Natural killer cell treated with Interleukin-12 subunit alpha and Interleukin-12 subunit beta and Interleukin-15 and Interleukin-18, amount 100 ng/mL, for 72 hours (primary cell): ENCODE results near the gene IDNK. TPM values are rescaled to one million over a fixed set of nuclear protein-coding genes. Genes with fewer than 3 reads are reported as not detected.
"Not testable (repeated sequence)": the region's sequence is repeated elsewhere in the genome, so short reads cannot be mapped to it uniquely, and the experiment has no call there.

Experiments used
- ATAC-seq, 2 donors: fragments of 150-1000 bp; cut with Tn5 transposase in 1 of 2; sonication (Bioruptor Pico), chemical (Tn5 transposase) in 1 of 2; 2 replicates each; pipeline ENCODE4 v1.10.0; 2021
- DNase-seq: peaks from one replicate; pipeline ENCODE4 v3.0.0; 2022; ENCODE audit warnings: low spot score
- H3K27ac Mint-ChIP-seq, 2 donors: 1 replicate in 1 of 2; 2 replicates in 1 of 2; pipeline ENCODE4 v1.8.0; 2022; ENCODE audit warnings: mixed read lengths in 2 of 2, mild to moderate bottlenecking in 1 of 2, moderate library complexity in 1 of 2
- H3K27me3 Mint-ChIP-seq, 2 donors: 1 replicate in 1 of 2; 2 replicates in 1 of 2; pipeline ENCODE4 v1.8.0; 2022; ENCODE audit warnings: mixed read lengths in 2 of 2
- H3K36me3 Mint-ChIP-seq: one replicate; pipeline ENCODE4 v1.8.0; 2022; ENCODE audit warnings: mixed read lengths
- H3K4me1 Mint-ChIP-seq, 2 donors: 1 replicate in 1 of 2; 2 replicates in 1 of 2; pipeline ENCODE4 v1.8.0; 2022; ENCODE audit warnings: low read depth in 2 of 2, mixed read lengths in 2 of 2, mild to moderate bottlenecking in 1 of 2
- H3K4me3 Mint-ChIP-seq: one replicate; pipeline ENCODE4 v1.8.0; 2022; ENCODE audit warnings: mixed read lengths
- H3K9me3 Mint-ChIP-seq: 2 replicates; pipeline ENCODE4 v1.8.0; 2022; ENCODE audit warnings: mixed read lengths
- total RNA-seq, 2 donors: library from RNA; stranded (reverse); gene quantifications; one replicate each; pipeline ENCODE4 v1.2.3, GENCODE V29; 2022

IDNK gene
- 1 to 10 TPM; 5.1 to 6.0 TPM for total RNA-seq

GRCh38 chr9:83622939-83623678 is at the start of gene IDNK:
Gene IDNK (plus strand): TSS chr9:83623143. CDS start chr9:83623172, 29 bp downstream.
- no peaks in the 10 kb centered on the region for H3K9me3 Mint-ChIP-seq
- H3K36me3 Mint-ChIP-seq, result no peaks in the 10 kb centered on the region
- H3K4me3 Mint-ChIP-seq, result peak within 1 kb of the TSS; percentile 94
- peaks cover 0 to 6% of the 10 kb centered on the region in 2 donors for H3K27me3 Mint-ChIP-seq
- H3K4me1 Mint-ChIP-seq, result peaks cover 24 to 27% of the 10 kb centered on the region in 2 donors
- DNase-seq (peak; percentile 77), ATAC-seq (peak; percentile 92 to 94)
- peak within 1 kb of the TSS; percentile 95 to 96 for H3K27ac Mint-ChIP-seq

- Mint-ChIP-seq H3K27ac (no peak overlapping the region), H3K4me1 (no peaks in the 10 kb centered on the region), H3K36me3 (peaks cover 24% of the 10 kb centered on the region), H3K4me3 (no peak overlapping the region), H3K27me3 (peaks cover 0 to 8% of the 10 kb centered on the region in 2 donors), H3K9me3 (peaks cover 7% of the 10 kb centered on the region)
- DNase-seq, result no peak
- ATAC-seq, result no peak
These were observed 48.5 kb upstream of the IDNK start for GRCh38 chr9:83574482-83574881.

GRCh38 chr9:83582029-83582428 is 40.9 kb upstream of the IDNK start:
- no peak overlapping the region for H3K4me3 Mint-ChIP-seq
- peaks cover 7% of the 10 kb centered on the region for H3K9me3 Mint-ChIP-seq
- H3K4me1 Mint-ChIP-seq, result no peaks in the 10 kb centered on the region
- DNase-seq, result no peak
- H3K27ac Mint-ChIP-seq, result no peak overlapping the region
- ATAC-seq, result no peak
- peaks cover 2 to 8% of the 10 kb centered on the region in 2 donors for H3K27me3 Mint-ChIP-seq
- H3K36me3 Mint-ChIP-seq, result peaks cover 24% of the 10 kb centered on the region

- ATAC-seq (no peak), DNase-seq (no peak)
- H3K36me3 Mint-ChIP-seq, result peaks cover 12% of the 10 kb centered on the region
- H3K27ac Mint-ChIP-seq, result no peak overlapping the region
- peaks cover 0 to 2% of the 10 kb centered on the region in 2 donors for H3K27me3 Mint-ChIP-seq
- no peak overlapping the region for H3K4me3 Mint-ChIP-seq
- H3K9me3 Mint-ChIP-seq, result peaks cover 3% of the 10 kb centered on the region
- no peaks in the 10 kb centered on the region for H3K4me1 Mint-ChIP-seq
These were observed 39.6 kb upstream of the IDNK start for GRCh38 chr9:83583151-83584014.

GRCh38 chr9:83584995-83585394 is 37.9 kb upstream of the IDNK start:
- H3K4me1 Mint-ChIP-seq, result no peaks in the 10 kb centered on the region
- no peak for ATAC-seq
- H3K9me3 Mint-ChIP-seq, result no peaks in the 10 kb centered on the region
- no peak for DNase-seq
- H3K36me3 Mint-ChIP-seq, result no peaks in the 10 kb centered on the region
- H3K27ac Mint-ChIP-seq, result no peak overlapping the region
- H3K27me3 Mint-ChIP-seq, result peaks cover 0 to 2% of the 10 kb centered on the region in 2 donors
- H3K4me3 Mint-ChIP-seq, result no peak overlapping the region

- Mint-ChIP-seq H3K9me3 (no peaks in the 10 kb centered on the region), H3K4me3 (no peak overlapping the region), H3K36me3 (no peaks in the 10 kb centered on the region), H3K27ac (no peak overlapping the region), H3K27me3 (peaks cover 0 to 2% of the 10 kb centered on the region in 2 donors), H3K4me1 (no peaks in the 10 kb centered on the region)
- DNase-seq (no peak), ATAC-seq (no peak)
These were observed 34.7 kb upstream of the IDNK start for GRCh38 chr9:83588256-83588655.

- no peak for DNase-seq
- no peaks in the 10 kb centered on the region for H3K4me1 Mint-ChIP-seq
- no peak overlapping the region for H3K4me3 Mint-ChIP-seq
- no peak overlapping the region for H3K27ac Mint-ChIP-seq
- no peaks in the 10 kb centered on the region for H3K27me3 Mint-ChIP-seq
- no peaks in the 10 kb centered on the region for H3K36me3 Mint-ChIP-seq
- ATAC-seq, result no peak
- H3K9me3 Mint-ChIP-seq, result no peaks in the 10 kb centered on the region
These were observed 25.9 kb upstream of the IDNK start for GRCh38 chr9:83596899-83597504.

GRCh38 chr9:83598487-83598886 is 24.5 kb upstream of the IDNK start:
- ATAC-seq, result no peak
- no peak for DNase-seq
- Mint-ChIP-seq H3K27me3 (peaks cover 0 to 4% of the 10 kb centered on the region in 2 donors), H3K27ac (no peak overlapping the region), H3K4me3 (no peak overlapping the region), H3K9me3 (no peaks in the 10 kb centered on the region), H3K36me3 (no peaks in the 10 kb centered on the region), H3K4me1 (no peaks in the 10 kb centered on the region)

GRCh38 chr9:83599071-83599470 is 23.9 kb upstream of the IDNK start:
- ATAC-seq, result no peak
- H3K4me1 Mint-ChIP-seq, result no peaks in the 10 kb centered on the region

GRCh38 chr9:83601463-83601862 is 21.5 kb upstream of the IDNK start:
- Mint-ChIP-seq H3K27me3 (peaks cover 0 to 11% of the 10 kb centered on the region in 2 donors), H3K36me3 (no peaks in the 10 kb centered on the region), H3K4me1 (no peaks in the 10 kb centered on the region), H3K9me3 (no peaks in the 10 kb centered on the region), H3K4me3 (no peak overlapping the region), H3K27ac (no peak overlapping the region)
- ATAC-seq (no peak), DNase-seq (no peak)

More at GRCh38 chr9:83599071-83599470, 23.9 kb upstream of the IDNK start:
- H3K27me3 Mint-ChIP-seq, result peaks cover 0 to 5% of the 10 kb centered on the region in 2 donors
- no peaks in the 10 kb centered on the region for H3K9me3 Mint-ChIP-seq
- H3K36me3 Mint-ChIP-seq, result no peaks in the 10 kb centered on the region
- no peak overlapping the region for H3K4me3 Mint-ChIP-seq
- DNase-seq, result no peak
- no peak overlapping the region for H3K27ac Mint-ChIP-seq

GRCh38 chr9:83607620-83608019 is 15.3 kb upstream of the IDNK start:
- H3K27me3 Mint-ChIP-seq, result peaks cover 14 to 31% of the 10 kb centered on the region in 2 donors
- not testable (repeated sequence) for H3K9me3 Mint-ChIP-seq, H3K4me1 Mint-ChIP-seq, H3K36me3 Mint-ChIP-seq, DNase-seq, H3K27ac Mint-ChIP-seq, H3K4me3 Mint-ChIP-seq, ATAC-seq

- H3K4me3 Mint-ChIP-seq, result not testable (repeated sequence)
These were observed 9.6 kb upstream of the IDNK start for GRCh38 chr9:83613298-83613697.

GRCh38 chr9:83617299-83617698 is 5.6 kb upstream of the IDNK start:
- ATAC-seq, result no peak
- no peak for DNase-seq
- Mint-ChIP-seq H3K9me3 (no peaks in the 10 kb centered on the region), H3K36me3 (no peaks in the 10 kb centered on the region), H3K4me1 (peaks cover 3 to 7% of the 10 kb centered on the region in 2 donors), H3K4me3 (no peak overlapping the region), H3K27me3 (peaks cover 6 to 20% of the 10 kb centered on the region in 2 donors), H3K27ac (no peak overlapping the region)

More at GRCh38 chr9:83613298-83613697, 9.6 kb upstream of the IDNK start:
- not testable (repeated sequence) for H3K27ac Mint-ChIP-seq, H3K9me3 Mint-ChIP-seq, ATAC-seq, H3K4me1 Mint-ChIP-seq, H3K36me3 Mint-ChIP-seq, DNase-seq
- H3K27me3 Mint-ChIP-seq, result peaks cover 17 to 27% of the 10 kb centered on the region in 2 donors
